Stimulated activated naive CD8-positive, alpha-beta T cell treated with anti-CD3 and anti-CD28 coated beads, Interleukin-15, Interleukin-2, amounts not matched to agents 100 U/mL and 50 U/mL, for 24 hours (primary cell): ENCODE results near the gene PPCDC.
"Not testable (repeated sequence)": the region's sequence is repeated elsewhere in the genome, so short reads cannot be mapped to it uniquely, and the experiment has no call there.

Experiments
- ATAC-seq: fragments of 150-1000 bp; cut with Tn5 transposase; one replicate; pipeline ENCODE4 v1.10.0; 2021
- DNase-seq: peaks from one replicate; pipeline ENCODE4 v3.0.0; 2021

PPCDC gene

DNA sequence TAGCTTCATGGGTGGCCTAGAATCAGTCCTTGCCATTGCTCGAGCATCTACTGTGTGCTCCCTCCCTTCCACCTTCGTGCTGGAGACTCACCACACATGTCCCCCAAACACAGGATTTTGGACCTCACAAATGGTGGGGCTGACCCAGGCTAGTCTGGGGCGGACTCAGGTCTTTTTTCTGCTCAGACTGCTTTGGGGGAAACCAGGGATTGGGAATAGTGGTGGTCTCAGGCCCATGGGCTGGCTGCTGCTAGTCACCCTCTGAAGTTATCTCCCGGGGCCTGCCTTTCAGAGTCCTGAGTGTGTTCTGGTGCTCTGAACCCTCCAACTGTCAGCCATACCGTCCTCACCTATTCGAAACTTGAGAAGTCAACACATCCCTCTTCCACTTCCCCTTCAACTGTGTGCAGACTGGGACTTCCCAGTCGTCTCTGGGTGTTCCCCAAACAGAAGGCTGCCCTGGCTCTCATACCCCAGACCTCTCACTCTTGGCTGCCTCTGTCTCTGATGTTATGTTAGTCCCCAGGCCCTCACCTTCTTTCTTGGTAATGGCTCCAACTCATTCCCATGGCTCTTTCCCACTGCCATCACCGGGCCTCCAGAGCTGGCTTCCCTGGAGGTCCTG, 46.0 kb downstream of the PPCDC start:
- DNase-seq: no peak
- peak; percentile 31 for ATAC-seq

DNA sequence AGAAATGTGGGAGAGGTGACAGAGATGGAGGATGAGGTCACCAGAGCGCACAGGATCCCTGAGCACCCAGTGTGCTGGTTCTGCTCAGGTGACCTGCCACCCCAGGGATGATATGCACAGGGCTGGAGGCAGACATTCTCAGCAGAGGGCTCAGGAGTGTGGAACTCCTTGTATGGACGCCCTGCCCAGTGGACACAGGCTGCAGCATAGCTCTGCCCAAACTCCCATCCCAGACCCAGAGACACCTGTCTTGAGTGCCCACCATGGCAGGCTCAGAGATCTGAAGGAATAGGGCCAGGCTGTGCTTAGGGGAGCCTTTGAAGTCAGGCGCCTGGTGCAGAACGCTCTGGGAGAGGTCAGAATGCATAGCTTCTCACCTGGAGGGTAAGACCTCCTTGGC, 47.3 kb downstream of the PPCDC start:
- DNase-seq (no peak), ATAC-seq (no peak)

DNA sequence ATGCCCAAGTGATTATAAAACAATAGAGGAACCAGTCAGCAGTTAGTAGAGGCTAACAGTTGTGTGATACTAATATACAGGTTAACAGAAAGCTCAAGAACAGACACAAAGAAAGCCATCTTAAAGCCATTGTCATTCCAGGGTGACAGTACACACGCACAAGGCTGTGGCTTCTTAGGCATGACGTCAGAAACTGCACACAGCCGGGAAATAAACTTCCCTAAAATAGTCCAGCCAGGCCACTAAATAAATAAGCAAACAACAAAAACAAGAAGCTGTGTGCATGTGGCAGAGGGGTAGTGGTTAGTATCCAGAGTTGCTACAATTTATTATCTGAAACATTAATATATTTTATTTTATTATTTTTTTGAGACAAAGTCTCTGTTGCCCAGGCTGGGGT, 49.8 kb downstream of the PPCDC start:
- DNase-seq (no peak), ATAC-seq (no peak)

DNA sequence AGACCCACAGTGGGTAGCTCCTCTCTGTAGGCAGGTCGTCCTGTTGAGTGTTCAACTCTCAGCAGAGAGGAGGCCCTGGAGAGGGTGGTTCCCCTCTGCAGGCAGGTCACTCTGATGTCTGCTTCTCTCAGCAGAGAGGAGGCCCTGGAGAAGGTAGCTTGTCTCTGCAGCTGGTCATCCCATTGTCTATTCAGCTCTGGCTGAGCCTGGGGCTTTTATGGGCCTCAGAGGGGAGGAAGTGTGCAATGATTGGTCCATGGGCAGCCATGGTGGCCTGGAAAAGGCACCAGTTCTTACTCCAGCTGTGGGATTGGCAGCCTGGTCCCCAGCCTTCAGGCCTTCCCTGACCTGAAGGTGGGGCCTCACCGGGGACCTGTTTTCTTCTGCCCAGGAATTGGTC, 52.9 kb downstream of the PPCDC start:
- DNase-seq (no peak), ATAC-seq (no peak)

DNA sequence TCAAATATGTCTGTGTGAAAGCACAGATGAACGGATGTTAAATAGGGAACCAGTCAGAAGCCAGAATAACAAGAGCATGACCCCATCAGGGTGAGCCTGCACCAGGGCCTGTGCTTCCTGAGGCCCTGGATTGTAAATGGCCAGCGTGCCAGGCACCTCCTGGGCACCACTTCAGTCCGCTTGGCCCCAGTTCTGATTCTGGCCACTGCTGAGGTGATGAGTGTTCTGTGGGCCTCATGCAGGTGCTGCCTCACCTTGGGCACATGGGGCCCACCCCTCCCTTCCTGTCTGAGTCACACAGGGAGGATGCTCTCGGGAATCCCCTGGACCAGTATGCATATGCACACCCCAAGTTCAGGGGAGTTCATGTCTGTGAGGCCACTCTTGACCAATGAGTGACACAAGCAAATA, 54.2 kb downstream of the PPCDC start:
- DNase-seq (peak; percentile 23), ATAC-seq (peak; percentile 63)

DNA sequence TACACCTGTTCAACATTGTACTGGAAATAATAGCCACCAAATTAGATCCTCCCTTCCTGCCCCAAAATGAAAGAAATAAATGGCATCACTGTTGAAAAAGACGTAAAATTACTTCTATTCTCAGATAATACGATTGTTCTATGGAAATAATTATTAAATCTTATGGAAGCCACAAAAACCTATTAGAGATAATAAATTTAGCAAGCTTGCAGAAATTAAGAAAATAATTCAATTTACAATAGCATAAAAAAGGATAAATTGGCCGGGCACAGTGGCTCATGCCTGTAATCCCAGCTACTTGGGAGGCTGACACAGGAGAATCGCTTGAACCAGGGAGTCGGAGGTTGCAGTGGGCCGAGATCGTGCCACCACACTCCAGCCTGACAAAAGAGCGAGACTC, 57.8 kb downstream of the PPCDC start:
- ATAC-seq: no peak
- DNase-seq: no peak

DNA sequence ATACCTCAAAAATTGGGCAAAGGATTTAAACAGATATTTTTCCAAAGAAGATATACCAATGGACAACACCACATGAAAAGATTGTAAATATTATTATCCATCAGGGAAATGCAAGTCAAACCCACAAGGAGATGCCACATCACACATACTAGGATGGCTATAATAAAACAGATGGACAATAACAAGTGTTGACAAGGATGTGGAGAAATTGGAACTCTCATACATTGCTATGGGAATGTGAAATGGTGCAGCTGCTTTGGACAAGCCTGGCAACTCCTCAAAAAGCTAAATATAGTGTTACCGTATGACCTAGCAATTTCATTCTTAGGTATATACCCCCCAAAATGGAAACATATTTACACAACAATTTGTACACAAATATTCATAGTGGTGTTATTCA, 59.3 kb downstream of the PPCDC start:
- no peak for DNase-seq
- no peak for ATAC-seq

DNA sequence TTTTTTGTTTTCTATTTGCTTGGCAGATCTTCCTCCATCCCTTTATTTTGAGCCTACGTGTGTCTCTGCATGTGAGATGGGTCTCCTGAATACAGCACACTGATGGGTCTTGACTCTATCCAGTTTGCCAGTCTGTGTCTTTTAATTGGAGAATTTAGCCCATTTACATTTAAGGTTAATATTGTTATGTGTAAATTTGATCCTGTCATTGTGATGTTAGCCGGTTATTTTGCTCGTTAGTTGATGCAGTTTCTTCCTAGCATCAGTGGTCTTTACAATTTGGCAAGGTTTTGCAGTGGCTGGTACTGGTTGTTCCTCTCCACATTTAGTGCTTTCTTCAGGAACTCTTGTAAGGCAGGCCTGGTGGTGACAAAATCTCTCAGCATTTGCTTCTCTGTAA, 62.3 kb downstream of the PPCDC start:
- not testable (repeated sequence) for DNase-seq, ATAC-seq

DNA sequence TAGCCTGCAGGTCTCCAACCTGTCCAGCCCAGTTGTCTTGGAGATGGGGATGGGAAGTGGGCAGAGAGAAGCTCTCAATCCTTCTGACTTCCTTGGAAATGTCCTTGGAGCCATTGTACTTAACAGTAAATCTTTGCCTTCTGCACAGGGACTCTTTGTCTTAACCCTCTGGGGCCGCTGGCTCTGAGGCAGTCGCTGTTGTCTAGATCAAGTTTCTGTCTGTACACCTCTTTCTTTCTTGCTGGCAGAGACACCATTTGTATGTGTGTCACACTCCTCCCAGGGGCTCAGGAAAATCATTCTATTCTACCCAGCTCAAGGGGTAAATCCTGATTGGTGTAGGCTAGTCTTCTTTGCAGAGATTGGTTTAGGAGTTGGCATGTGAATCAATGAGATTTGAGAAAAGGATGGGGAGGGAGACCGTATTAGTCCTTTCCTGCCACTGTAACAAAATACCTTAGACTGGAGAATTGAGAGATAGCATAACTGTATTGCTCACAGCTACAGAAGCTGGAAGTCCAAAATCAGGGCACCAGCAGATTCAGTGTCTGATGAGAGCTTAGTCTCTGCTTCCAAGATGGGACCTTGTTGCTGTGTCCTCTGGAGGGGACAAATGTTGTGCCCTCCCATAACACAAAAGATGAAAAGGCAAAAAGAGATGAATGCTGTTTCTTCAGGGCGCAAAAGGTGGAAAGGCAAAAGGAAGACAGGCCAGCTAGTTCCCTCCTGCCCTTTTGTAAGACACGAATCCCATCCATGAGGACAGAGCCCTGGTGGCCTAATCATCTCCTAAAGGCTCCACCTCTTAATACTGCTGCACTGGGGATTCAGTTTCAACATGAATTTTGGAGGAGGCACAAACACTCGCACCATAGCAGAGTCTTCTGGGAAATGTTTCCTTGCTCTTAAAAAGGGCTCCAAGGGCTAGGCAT, 66.3 kb downstream of the PPCDC start:
- ATAC-seq (no peak), DNase-seq (no peak)

DNA sequence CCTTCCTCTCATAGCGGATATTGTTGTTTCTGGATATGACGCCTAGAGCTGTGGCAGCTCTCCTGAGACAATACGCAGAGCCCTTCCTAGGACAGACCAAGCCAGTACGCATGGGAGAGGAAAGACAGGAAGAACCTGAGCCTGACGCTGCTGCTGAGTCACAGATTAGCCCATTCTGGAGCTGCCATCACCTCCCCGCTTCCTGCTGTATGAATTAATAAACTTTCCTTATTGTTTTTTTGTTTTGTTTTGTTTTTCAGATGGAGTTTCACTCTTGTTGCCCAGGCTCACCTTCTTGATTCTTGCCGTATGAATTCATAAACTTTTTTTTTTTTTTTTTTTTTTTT, 67.0 kb downstream of the PPCDC start:
- ATAC-seq: no peak
- DNase-seq: no peak

DNA sequence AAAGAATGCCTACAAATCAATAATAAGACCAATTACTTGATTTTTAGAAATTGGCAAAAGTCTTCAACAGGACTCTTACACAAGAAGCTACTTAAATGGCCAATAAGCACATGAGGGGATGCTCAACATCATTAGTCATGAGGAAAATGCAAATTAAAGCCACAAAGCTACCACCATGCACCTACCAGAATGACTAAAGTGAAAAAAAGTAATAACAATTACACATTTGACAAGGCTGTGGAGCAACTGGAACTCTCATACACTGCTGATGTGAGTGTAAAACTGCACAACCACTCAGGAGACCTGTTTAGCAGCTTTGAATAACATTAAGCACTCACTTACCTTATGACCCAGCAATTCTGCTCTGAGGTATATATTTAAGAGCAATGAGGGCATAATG, 68.4 kb downstream of the PPCDC start:
- ATAC-seq: peak; percentile 99
- DNase-seq: no peak

DNA sequence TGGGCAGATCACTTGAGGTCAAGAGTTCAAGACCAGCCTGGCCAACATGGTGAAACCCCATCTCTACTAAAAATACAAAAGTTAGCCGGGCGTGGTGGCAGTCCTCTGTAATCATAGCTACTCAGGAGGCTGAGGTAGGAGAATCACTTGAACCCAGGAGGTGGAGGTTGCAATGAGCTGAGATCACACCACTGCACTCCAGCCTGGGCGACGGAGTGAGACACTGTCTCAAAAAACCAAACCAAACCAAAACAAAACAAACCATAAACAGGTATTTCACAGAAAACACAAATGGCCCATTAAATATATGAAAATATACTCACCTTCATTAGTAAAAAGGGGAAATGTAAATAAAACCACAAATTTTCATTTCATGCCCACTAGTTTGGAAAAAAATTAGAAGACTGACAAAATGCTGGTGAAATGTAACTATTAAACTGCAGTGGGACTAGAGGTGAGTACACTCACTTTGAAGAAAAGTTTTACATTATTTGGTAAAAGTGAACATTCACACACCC, 71.6 kb downstream of the PPCDC start:
- DNase-seq, ATAC-seq: not testable (repeated sequence)

DNA sequence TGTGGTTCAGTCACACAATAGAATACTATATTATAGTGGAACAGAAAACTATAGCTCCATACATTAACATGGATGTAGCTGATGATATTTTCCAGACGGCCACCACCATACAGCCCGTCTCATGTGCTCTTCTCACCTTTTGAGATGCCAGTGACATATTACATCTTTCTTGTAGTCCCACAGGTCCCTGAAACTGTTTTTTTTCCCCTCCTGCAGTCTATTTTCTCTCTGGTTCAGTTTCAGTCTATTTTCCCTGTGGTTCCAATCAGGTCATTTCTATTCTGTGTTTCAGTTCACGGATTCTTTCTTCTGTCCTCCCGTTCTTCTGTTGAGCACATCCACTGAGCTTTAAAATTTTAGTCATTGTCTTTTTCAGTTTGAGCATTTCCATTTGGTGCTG, 72.2 kb downstream of the PPCDC start:
- no peak for ATAC-seq

DNA sequence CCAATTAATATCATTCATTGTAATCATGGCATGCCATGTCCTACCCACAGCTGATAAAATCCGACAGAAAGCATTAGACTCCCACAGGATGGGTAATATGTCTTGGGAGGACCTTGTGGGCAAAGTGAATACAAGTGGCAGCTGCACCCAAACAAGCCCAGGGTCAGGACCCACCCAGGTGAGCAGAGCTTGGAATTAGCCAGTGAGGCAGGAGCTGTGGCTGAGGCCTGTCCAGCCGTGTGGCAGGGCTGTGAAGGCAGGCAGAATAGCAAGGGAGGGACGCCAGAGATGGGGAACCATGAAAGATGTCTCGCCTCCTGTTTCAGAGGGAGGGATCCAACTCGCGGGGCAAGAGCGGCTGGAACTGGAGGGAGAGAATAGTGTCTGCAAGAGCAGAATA, 74.5 kb downstream of the PPCDC start:
- no peak for ATAC-seq
- DNase-seq: no peak

More for the DNA sequence above, 72.2 kb downstream of the PPCDC start:
- DNase-seq: no peak

DNA sequence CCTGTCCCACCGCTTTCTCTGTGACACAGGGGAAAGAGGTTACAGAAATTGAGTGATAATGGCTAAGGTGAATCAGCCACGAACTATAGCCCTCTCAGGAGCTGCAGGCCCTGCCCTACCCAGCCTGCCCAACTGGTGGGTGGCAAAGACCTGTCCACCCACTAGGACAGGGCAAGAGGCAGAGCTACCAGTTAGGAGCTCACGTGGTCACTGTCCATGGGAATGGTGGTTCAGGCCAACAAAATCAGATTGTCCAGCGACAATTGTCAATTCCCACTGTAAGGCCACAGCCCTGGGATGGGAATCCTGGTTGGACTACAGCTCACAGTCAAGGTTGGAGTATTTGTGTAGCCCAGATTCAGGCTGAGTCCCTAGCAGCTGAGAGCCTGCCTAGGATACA, 75.0 kb downstream of the PPCDC start:
- no peak for ATAC-seq
- no peak for DNase-seq
